Stimulated activated CD4-positive, alpha-beta T cell treated with anti-CD3 and anti-CD28 coated beads, Interleukin-1b, Interleukin-23, amount 100 ng/mL, for 24 hours (primary cell): ENCODE results near the gene PTPRM.

Source experiments
- DNase-seq, 4 experiments: peaks; one replicate each; pipeline ENCODE4 v3.0.0-alpha.2; 2020; ENCODE audit warnings: low read depth in 4 of 4, low spot score in 1 of 4

PTPRM gene

GRCh38 chr18:8348051-8348720 is 781.1 kb downstream of the PTPRM start:
- no peak for DNase-seq

GRCh38 chr18:8349608-8350323 is 782.6 kb downstream of the PTPRM start:
- no peak for DNase-seq

GRCh38 chr18:8350628-8351027 is 783.5 kb downstream of the PTPRM start:
- no peak for DNase-seq

GRCh38 chr18:8351161-8351560 is 784.0 kb downstream of the PTPRM start:
- DNase-seq: no peak

- DNase-seq: no peak
Measured at GRCh38 chr18:8354304-8354703, 787.2 kb downstream of the PTPRM start.

- no peak for DNase-seq
Measured at GRCh38 chr18:8356001-8356400, 788.9 kb downstream of the PTPRM start.

- no peak for DNase-seq
Measured at GRCh38 chr18:8357320-8357719, 790.2 kb downstream of the PTPRM start.

GRCh38 chr18:8358033-8358765 is 791.1 kb downstream of the PTPRM start:
- DNase-seq: no peak

GRCh38 chr18:8359076-8359475 is 792.0 kb downstream of the PTPRM start:
- no peak for DNase-seq

GRCh38 chr18:8359481-8359880 is 792.4 kb downstream of the PTPRM start:
- DNase-seq: no peak

GRCh38 chr18:8361941-8362471 is 794.9 kb downstream of the PTPRM start:
- DNase-seq: no peak

- no peak for DNase-seq
Measured at GRCh38 chr18:8362863-8363262, 795.7 kb downstream of the PTPRM start.

- no peak for DNase-seq
Measured at GRCh38 chr18:8364385-8364784, 797.3 kb downstream of the PTPRM start.

- DNase-seq: no peak
Measured at GRCh38 chr18:8365006-8365405, 797.9 kb downstream of the PTPRM start.

- no peak for DNase-seq
Measured at GRCh38 chr18:8365528-8365927, 798.4 kb downstream of the PTPRM start.

- DNase-seq: no peak
Measured at GRCh38 chr18:8366070-8366469, 799.0 kb downstream of the PTPRM start.

- no peak for DNase-seq
Measured at GRCh38 chr18:8366656-8367055, 799.5 kb downstream of the PTPRM start.

- peak in 1 of 4 experiments; percentile 1 for DNase-seq
Measured at GRCh38 chr18:8367217-8367988, 800.3 kb downstream of the PTPRM start.

- no peak for DNase-seq
Measured at GRCh38 chr18:8368512-8369217, 801.5 kb downstream of the PTPRM start.

- DNase-seq: no peak
Measured at GRCh38 chr18:8373486-8373885, 806.4 kb downstream of the PTPRM start.
